Left kidney (tissue), 2 donors: Measurements from ENCODE around the gene TBC1D22A. TPM values are rescaled to one million over a fixed set of nuclear protein-coding genes. Genes with fewer than 3 reads are reported as not detected.

Experiments used
- DNase-seq: peaks from one replicate; pipeline ENCODE4 v3.0.0-alpha.2; 2013
- polyA plus RNA-seq: library from polyadenylated mRNA; unstranded; fragments of 120-200 nt; gene quantifications from one replicate; pipeline ENCODE4 v1.2.1, GENCODE V29; 2013; ENCODE audit not compliant: insufficient read length

The TBC1D22A gene
- polyA plus RNA-seq, 1 donor, result 15.0 TPM

- DNase-seq, result no peak
These were observed 73.2 kb downstream of the TBC1D22A start for GRCh38 chr22:46835693-46836092.

GRCh38 chr22:46841522-46841921, 79.1 kb downstream of the TBC1D22A start:
- DNase-seq, result no peak

GRCh38 chr22:46842606-46843005, 80.2 kb downstream of the TBC1D22A start:
- no peak for DNase-seq

- DNase-seq, result no peak
These were observed 81.4 kb downstream of the TBC1D22A start for GRCh38 chr22:46843821-46844255.

GRCh38 chr22:46844606-46845210, 82.3 kb downstream of the TBC1D22A start:
- DNase-seq, result no peak

GRCh38 chr22:46845296-46846149, 83.1 kb downstream of the TBC1D22A start:
- DNase-seq, result no peak

GRCh38 chr22:46846150-46846831, 83.8 kb downstream of the TBC1D22A start:
- no peak for DNase-seq

GRCh38 chr22:46846832-46847355, 84.4 kb downstream of the TBC1D22A start:
- no peak for DNase-seq

- no peak for DNase-seq
These were observed 85.7 kb downstream of the TBC1D22A start for GRCh38 chr22:46848197-46848596.

GRCh38 chr22:46849101-46849500, 86.7 kb downstream of the TBC1D22A start:
- no peak for DNase-seq

- no peak for DNase-seq
These were observed 87.5 kb downstream of the TBC1D22A start for GRCh38 chr22:46849951-46850350.

- DNase-seq, result no peak
These were observed 88.9 kb downstream of the TBC1D22A start for GRCh38 chr22:46851311-46851710.

GRCh38 chr22:46851941-46852340, 89.5 kb downstream of the TBC1D22A start:
- DNase-seq, result no peak

GRCh38 chr22:46852771-46853170, 90.3 kb downstream of the TBC1D22A start:
- DNase-seq, result no peak

GRCh38 chr22:46853191-46853590, 90.7 kb downstream of the TBC1D22A start:
- no peak for DNase-seq

- no peak for DNase-seq
These were observed 91.8 kb downstream of the TBC1D22A start for GRCh38 chr22:46854125-46854870.

GRCh38 chr22:46855681-46856080, 93.2 kb downstream of the TBC1D22A start:
- no peak for DNase-seq

- DNase-seq, result no peak
These were observed 94.2 kb downstream of the TBC1D22A start for GRCh38 chr22:46856661-46857060.

GRCh38 chr22:46857142-46857884, 94.9 kb downstream of the TBC1D22A start:
- no peak for DNase-seq

GRCh38 chr22:46857885-46858143, 95.4 kb downstream of the TBC1D22A start:
- no peak for DNase-seq

GRCh38 chr22:46858181-46858771, 95.8 kb downstream of the TBC1D22A start:
- no peak for DNase-seq
